Measurements from ENCODE around the gene KDM4B. TPM values are rescaled to one million over a fixed set of nuclear protein-coding genes. Genes with fewer than 3 reads are reported as not detected.

KDM4B gene
- total RNA-seq, 4 donors from 2014 or later, result 26.0 to 51.2 (median 34.2) TPM

GRCh38 chr19:5093297-5093928 lies 124.5 kb downstream of the KDM4B start:
- DNase-seq (ENCODE audit: extremely low spot score), result no peak
- intact Hi-C loops (cut with DNase I), result no loop called here
- Histone ChIP-seq H3K27ac (replicated peaks in 1 of 4) (no peak overlapping the region), H3K4me3 (no peak overlapping the region), H3K27me3 (no peaks in the 10 kb centered on the region), H3K9me3 (peaks cover 0 to 3% (median under 1%) of the 10 kb centered on the region in 4 donors), H3K36me3 (peaks cover 13 to 32% (median 27%) of the 10 kb centered on the region in 4 donors), H3K4me1 (peaks cover 21 to 36% (median 35%) of the 10 kb centered on the region in 4 donors)
- TF ChIP-seq EP300 (IDR thresholded peaks at IDR 0.05) (no peak), POLR2AphosphoS5 (IDR thresholded peaks at IDR 0.05) (no peak), CTCF (IDR thresholded peaks at IDR 0.05) (no peak), POLR2A (IDR thresholded peaks at IDR 0.05; ENCODE audit: low read depth) (no peak)
- 95% methylated on average over 25 of the region's 31 CpGs for WGBS

- intact Hi-C loops (cut with DNase I), result no loop called here
- TF ChIP-seq POLR2AphosphoS5 (IDR thresholded peaks at IDR 0.05) (no peak), POLR2A (IDR thresholded peaks at IDR 0.05; ENCODE audit: low read depth) (no peak), EP300 (IDR thresholded peaks at IDR 0.05) (no peak), CTCF (IDR thresholded peaks at IDR 0.05) (no peak)
- H3K4me1 ChIP-seq, result peaks cover 21 to 36% (median 35%) of the 10 kb centered on the region in 4 donors
- WGBS, result 92% methylated on average over 21 of the region's 26 CpGs
- no peak for DNase-seq (ENCODE audit: extremely low spot score)
- peaks cover 12 to 32% (median 27%) of the 10 kb centered on the region in 4 donors for H3K36me3 ChIP-seq
- H3K27ac ChIP-seq (replicated peaks in 1 of 4), result no peak overlapping the region
- no peak overlapping the region for H3K4me3 ChIP-seq
- no peaks in the 10 kb centered on the region for H3K27me3 ChIP-seq
- H3K9me3 ChIP-seq, result peaks cover 0 to 10% (median 7%) of the 10 kb centered on the region in 4 donors
Measured at GRCh38 chr19:5093948-5094718, 125.2 kb downstream of the KDM4B start.

- TF ChIP-seq CTCF (IDR thresholded peaks at IDR 0.05), result no peak
- TF ChIP-seq EP300 (IDR thresholded peaks at IDR 0.05), result no peak
- TF ChIP-seq POLR2A (IDR thresholded peaks at IDR 0.05; ENCODE audit: low read depth), result no peak
- TF ChIP-seq POLR2AphosphoS5 (IDR thresholded peaks at IDR 0.05), result no peak
- intact Hi-C loops (cut with DNase I), result no loop called here
- 86% methylated on average over 8 of the region's 31 CpGs for WGBS
Measured at GRCh38 chr19:5094768-5095567, 126.1 kb downstream of the KDM4B start.

GRCh38 chr19:5095568-5095850 lies 126.6 kb downstream of the KDM4B start:
- H3K27ac ChIP-seq (replicated peaks in 1 of 4), result no peak overlapping the region
- H3K9me3 ChIP-seq, result peaks cover 0 to 24% (median 18%) of the 10 kb centered on the region in 4 donors
- no peak overlapping the region for H3K4me3 ChIP-seq
- TF ChIP-seq POLR2AphosphoS5 (IDR thresholded peaks at IDR 0.05), result no peak
- TF ChIP-seq EP300 (IDR thresholded peaks at IDR 0.05), result no peak
- TF ChIP-seq CTCF (IDR thresholded peaks at IDR 0.05), result no peak
- no peak for TF ChIP-seq POLR2A (IDR thresholded peaks at IDR 0.05; ENCODE audit: low read depth)
- 100% methylated on average over 2 of the region's 7 CpGs for WGBS
- H3K36me3 ChIP-seq, result peaks cover 12 to 44% (median 34%) of the 10 kb centered on the region in 4 donors
- H3K4me1 ChIP-seq, result peaks cover 19 to 34% (median 29%) of the 10 kb centered on the region in 4 donors
- intact Hi-C loops (cut with DNase I), result no loop called here
- no peak for DNase-seq (ENCODE audit: extremely low spot score)
- H3K27me3 ChIP-seq, result no peaks in the 10 kb centered on the region

More at GRCh38 chr19:5094768-5095567, 126.1 kb downstream of the KDM4B start:
- Histone ChIP-seq H3K27me3 (no peaks in the 10 kb centered on the region), H3K27ac (replicated peaks in 1 of 4) (no peak overlapping the region), H3K4me1 (peaks cover 21 to 35% (median 33%) of the 10 kb centered on the region in 4 donors), H3K4me3 (no peak overlapping the region), H3K36me3 (peaks cover 12 to 39% (median 33%) of the 10 kb centered on the region in 4 donors), H3K9me3 (peaks cover 0 to 18% (median 15%) of the 10 kb centered on the region in 4 donors)
- no peak for DNase-seq (ENCODE audit: extremely low spot score)

Data from esophagus muscularis mucosa (tissue), 4 donors.